ENCODE results near the gene OSMR. TPM values are rescaled to one million over a fixed set of nuclear protein-coding genes. Genes with fewer than 3 reads are reported as not detected.

The OSMR gene
- total RNA-seq, 1 donor from 2014 or later = 2.8 TPM

GRCh38 chr5:38899936-38900335 lies 54.1 kb downstream of the OSMR start:
- no peak for TF ChIP-seq CTCF (conservative IDR thresholded peaks at IDR 0.05)
- H3K9me3 Mint-ChIP-seq = peaks cover 16% of the 10 kb centered on the region
- no peak for DNase-seq (ENCODE audit: low read depth, low spot score)
- no peak overlapping the region for H3K27ac Mint-ChIP-seq (ENCODE audit: unreplicated experiment)
- H3K4me1 Mint-ChIP-seq = no peaks in the 10 kb centered on the region
- peaks cover 18% of the 10 kb centered on the region for H3K36me3 Mint-ChIP-seq (ENCODE audit: low read depth)
- no peak overlapping the region for H3K4me3 Mint-ChIP-seq
- no peaks in the 10 kb centered on the region for H3K27me3 Mint-ChIP-seq (ENCODE audit: low read depth)

GRCh38 chr5:38905516-38905915 lies 59.7 kb downstream of the OSMR start:
- no peaks in the 10 kb centered on the region for H3K4me1 Mint-ChIP-seq
- no peak overlapping the region for H3K4me3 Mint-ChIP-seq
- no peak overlapping the region for H3K27ac Mint-ChIP-seq (ENCODE audit: unreplicated experiment)
- no peaks in the 10 kb centered on the region for H3K27me3 Mint-ChIP-seq (ENCODE audit: low read depth)
- TF ChIP-seq CTCF (conservative IDR thresholded peaks at IDR 0.05) = no peak
- peaks cover 12% of the 10 kb centered on the region for H3K36me3 Mint-ChIP-seq (ENCODE audit: low read depth)
- peaks cover 5% of the 10 kb centered on the region for H3K9me3 Mint-ChIP-seq
- DNase-seq (ENCODE audit: low read depth, low spot score) = no peak

- H3K9me3 Mint-ChIP-seq = peaks cover 11% of the 10 kb centered on the region
- H3K27me3 Mint-ChIP-seq (ENCODE audit: low read depth) = no peaks in the 10 kb centered on the region
- no peaks in the 10 kb centered on the region for H3K4me1 Mint-ChIP-seq
- H3K27ac Mint-ChIP-seq (ENCODE audit: unreplicated experiment) = no peak overlapping the region
- no peak for TF ChIP-seq CTCF (conservative IDR thresholded peaks at IDR 0.05)
- no peak for DNase-seq (ENCODE audit: low read depth, low spot score)
- H3K4me3 Mint-ChIP-seq = no peak overlapping the region
- H3K36me3 Mint-ChIP-seq (ENCODE audit: low read depth) = peaks cover 12% of the 10 kb centered on the region
Observed at GRCh38 chr5:38906503-38906902, 60.7 kb downstream of the OSMR start.

- Mint-ChIP-seq H3K27me3 (ENCODE audit: low read depth) (no peaks in the 10 kb centered on the region), H3K4me3 (no peak overlapping the region), H3K36me3 (ENCODE audit: low read depth) (peaks cover 8% of the 10 kb centered on the region), H3K27ac (ENCODE audit: unreplicated experiment) (no peak overlapping the region), H3K4me1 (no peaks in the 10 kb centered on the region), H3K9me3 (peaks cover 22% of the 10 kb centered on the region)
- TF ChIP-seq CTCF (conservative IDR thresholded peaks at IDR 0.05) = no peak
- no peak for DNase-seq (ENCODE audit: low read depth, low spot score)
Observed at GRCh38 chr5:38911933-38912332, 66.1 kb downstream of the OSMR start.

GRCh38 chr5:38913714-38914113 lies 67.9 kb downstream of the OSMR start:
- Mint-ChIP-seq H3K9me3 (peaks cover 22% of the 10 kb centered on the region), H3K36me3 (ENCODE audit: low read depth) (peaks cover 7% of the 10 kb centered on the region), H3K27ac (ENCODE audit: unreplicated experiment) (no peak overlapping the region)

More at GRCh38 chr5:38913714-38914113, 67.9 kb downstream of the OSMR start:
- Mint-ChIP-seq H3K27me3 (ENCODE audit: low read depth) (no peaks in the 10 kb centered on the region), H3K4me3 (no peak overlapping the region), H3K4me1 (no peaks in the 10 kb centered on the region)
- no peak for DNase-seq (ENCODE audit: low read depth, low spot score)
- no peak for TF ChIP-seq CTCF (conservative IDR thresholded peaks at IDR 0.05)

All from neural crest cell (in vitro differentiated cells).